OCI-LY7 (cell line): ENCODE data around the gene ARL6. TPM values are rescaled to one million over a fixed set of nuclear protein-coding genes. Genes with fewer than 3 reads are reported as not detected.

Experiments
- BruUV-seq: library from RNA; stranded (reverse); fragments of 400-500 nt; replicated peaks from 2 replicates; lab custom pipeline; 2021; lab: Mats Ljungman, UMichigan
- CTCF ChIA-PET: fragments of 300-600 bp; sonication (Branson Sonifier 250); formaldehyde crosslinking; loops from one replicate; lab custom pipeline; 2022; ENCODE audit warnings: antibody characterized with exemption; ENCODE audit not compliant: unreplicated experiment; lab: Charles Lee
- POLR2A ChIA-PET: fragments of 300-600 bp; sonication (Branson Sonifier 250); formaldehyde crosslinking; loops from one replicate; lab custom pipeline; 2022; ENCODE audit warnings: antibody characterized with exemption; lab: Charles Lee
- DNase-seq: peaks from one replicate; pipeline ENCODE4 v3.0.0-alpha.2; 2015; ENCODE audit warnings: low spot score
- H2AFZ ChIP-seq: fragments of 200-600 bp; sonication (generic), shearing (Covaris generic); 2 replicates; pipeline ENCODE4 v1.6.1; 2014; ENCODE audit warnings: mild to moderate bottlenecking, antibody characterized with exemption, low read length, moderate library complexity
- H3K27ac ChIP-seq: fragments of 200-600 bp; sonication (generic); 2 replicates; pipeline ENCODE4 v1.5.1; 2014; ENCODE audit warnings: mixed run types, low read depth, mild to moderate bottlenecking, moderate library complexity, low read length, inconsistent platforms; ENCODE audit not compliant: poor library complexity, severe bottlenecking
- H3K36me3 ChIP-seq: fragments of 200-600 bp; sonication (generic); 2 replicates; pipeline ENCODE4 v1.6.1; 2014; ENCODE audit warnings: mild to moderate bottlenecking, antibody characterized with exemption, low read length, moderate library complexity, mixed read lengths; ENCODE audit not compliant: insufficient read depth
- H3K4me1 ChIP-seq: fragments of 200-600 bp; sonication (generic); 2 replicates; pipeline ENCODE4 v1.5.1; 2014; ENCODE audit warnings: mild to moderate bottlenecking, low read length; ENCODE audit not compliant: insufficient read depth, poor library complexity, severe bottlenecking
- H3K4me2 ChIP-seq: fragments of 200-600 bp; sonication (generic); 2 replicates; pipeline ENCODE4 v1.6.1; 2014; ENCODE audit warnings: mild to moderate bottlenecking, low read length
- H3K4me3 ChIP-seq: fragments of 200-600 bp; sonication (generic); 2 replicates; pipeline ENCODE4 v1.5.1; 2014; ENCODE audit warnings: mild to moderate bottlenecking, low read depth, low read length; ENCODE audit not compliant: poor library complexity, severe bottlenecking
- H3K79me2 ChIP-seq: fragments of 200-600 bp; sonication (generic); 2 replicates; pipeline ENCODE4 v1.6.1; 2016; ENCODE audit warnings: low read depth, mild to moderate bottlenecking, low read length, moderate library complexity, mixed read lengths; ENCODE audit not compliant: insufficient read depth
- H3K9me2 ChIP-seq: fragments of 200-600 bp; sonication (generic); 2 replicates; pipeline ENCODE4 v1.6.1; 2016; ENCODE audit warnings: mild to moderate bottlenecking, low read length, mixed read lengths; ENCODE audit not compliant: insufficient read depth
- H3K9me3 ChIP-seq: fragments of 200-600 bp; sonication (generic); 2 replicates; pipeline ENCODE4 v1.6.1; 2014; ENCODE audit warnings: mild to moderate bottlenecking, mixed run types, low read length, mixed read lengths
- H4K20me1 ChIP-seq: fragments of 200-600 bp; sonication (generic); 2 replicates; pipeline ENCODE4 v1.6.1; 2014; ENCODE audit warnings: mild to moderate bottlenecking, antibody characterized with exemption, low read length, moderate library complexity, mixed read lengths; ENCODE audit not compliant: insufficient read depth
- CTCF ChIP-seq: fragments of 200-600 bp; sonication (generic); conservative IDR thresholded peaks from 2 replicates; pipeline ENCODE4 v1.5.1; 2014; ENCODE audit warnings: mild to moderate bottlenecking, antibody characterized with exemption, low read length, moderate library complexity, mixed read lengths
- EZH2phosphoT487 ChIP-seq: fragments of 200-600 bp; sonication (generic); IDR thresholded peaks from 2 replicates; pipeline ENCODE4 v1.6.1; 2018; ENCODE audit warnings: low read depth, borderline replicate concordance, mild to moderate bottlenecking, mixed run types, antibody characterized with exemption, low read length, moderate library complexity, mixed read lengths
- intact Hi-C: fragments of 100-400 bp; cut with micrococcal nuclease; formaldehyde crosslinking; loops from one replicate; pipeline ENCODE4 v1.10.0; 2022; ENCODE audit not compliant: unreplicated experiment
- total RNA-seq, 2 experiments: library from RNA; depleted of rRNA in 1 of 2; stranded (reverse); fragments of >200 nt in 1 of 2; shearing (Covaris generic) in 1 of 2; gene quantifications; 2 replicates each; pipeline ENCODE4 v1.2.3, GENCODE V29; 2014 to 2022

ARL6 gene
- total RNA-seq, 2 experiments from 2014 or later: 5.0 to 5.5 TPM

GRCh38 chr3:97835761-97836160, 71.2 kb downstream of the ARL6 start:
- Histone ChIP-seq H3K36me3 (no peaks in the 10 kb centered on the region), H3K4me2 (no peak overlapping the region), H3K27ac (no peak overlapping the region), H3K4me3 (no peak overlapping the region), H3K9me2 (no peaks in the 10 kb centered on the region), H3K4me1 (no peaks in the 10 kb centered on the region), H2AFZ (no peak overlapping the region), H3K79me2 (no peaks in the 10 kb centered on the region), H4K20me1 (no peaks in the 10 kb centered on the region), H3K9me3 (no peaks in the 10 kb centered on the region)
- no TSS peak for BruUV-seq
- ChIA-PET POLR2A (interaction anchor here (0.6 kb wide), 1 partner anchor 253 kb away, joined by 3 read pairs; no protein-coding TSS in a partner anchor), CTCF (no interaction called here)
- TF ChIP-seq CTCF: no peak
- no peak for TF ChIP-seq EZH2phosphoT487
- intact Hi-C loops: no loop called here
- DNase-seq: no peak

GRCh38 chr3:97838393-97838792, 73.8 kb downstream of the ARL6 start:
- H3K9me2 ChIP-seq: no peaks in the 10 kb centered on the region
- H3K27ac ChIP-seq: no peak overlapping the region
- no peak overlapping the region for H2AFZ ChIP-seq
- H4K20me1 ChIP-seq: no peaks in the 10 kb centered on the region
- H3K79me2 ChIP-seq: no peaks in the 10 kb centered on the region
- no peak for TF ChIP-seq CTCF
- no peak for TF ChIP-seq EZH2phosphoT487
- CTCF ChIA-PET: no interaction called here
- no peaks in the 10 kb centered on the region for H3K9me3 ChIP-seq
- no TSS peak for BruUV-seq
- intact Hi-C loops: no loop called here
- POLR2A ChIA-PET: interaction anchor here (0.6 kb wide), 1 partner anchor 62 kb away, joined by 3 read pairs; no protein-coding TSS in a partner anchor
- H3K36me3 ChIP-seq: no peaks in the 10 kb centered on the region
- H3K4me3 ChIP-seq: no peak overlapping the region
- no peak for DNase-seq
- no peaks in the 10 kb centered on the region for H3K4me1 ChIP-seq
- no peak overlapping the region for H3K4me2 ChIP-seq

GRCh38 chr3:97839944-97840343, 75.4 kb downstream of the ARL6 start:
- no TSS peak for BruUV-seq
- intact Hi-C loops: no loop called here
- no peak overlapping the region for H3K27ac ChIP-seq
- H3K36me3 ChIP-seq: no peaks in the 10 kb centered on the region
- TF ChIP-seq CTCF: no peak
- TF ChIP-seq EZH2phosphoT487: no peak
- POLR2A ChIA-PET: interaction anchor here (0.7 kb wide), 1 partner anchor 11 kb away, joined by 3 read pairs; no protein-coding TSS in a partner anchor
- no peak overlapping the region for H3K4me2 ChIP-seq
- CTCF ChIA-PET: no interaction called here
- no peak overlapping the region for H2AFZ ChIP-seq
- H3K9me3 ChIP-seq: no peaks in the 10 kb centered on the region
- no peaks in the 10 kb centered on the region for H3K4me1 ChIP-seq
- no peaks in the 10 kb centered on the region for H3K79me2 ChIP-seq
- no peak overlapping the region for H3K4me3 ChIP-seq
- no peaks in the 10 kb centered on the region for H4K20me1 ChIP-seq
- no peaks in the 10 kb centered on the region for H3K9me2 ChIP-seq
- no peak for DNase-seq
